T-helper 2 cell treated with Interferon-gamma antibody and Interleukin-4, amounts not matched to agents 100 ng/mL and 5 ng/mL, for 36 hours (primary cell): ENCODE data around the gene TREX2. TPM values are rescaled to one million over a fixed set of nuclear protein-coding genes. Genes with fewer than 3 reads are reported as not detected.

Experiments
- intact Hi-C: fragments of 100-400 bp; cut with micrococcal nuclease; formaldehyde crosslinking; loops from one replicate; pipeline ENCODE4 v1.15.1; 2023
- total RNA-seq: library from RNA; stranded (reverse); gene quantifications from 2 replicates; pipeline ENCODE4 v1.2.3, GENCODE V29; 2022

TREX2 gene
- total RNA-seq, 1 donor from 2014 or later: 2.2 TPM

DNA sequence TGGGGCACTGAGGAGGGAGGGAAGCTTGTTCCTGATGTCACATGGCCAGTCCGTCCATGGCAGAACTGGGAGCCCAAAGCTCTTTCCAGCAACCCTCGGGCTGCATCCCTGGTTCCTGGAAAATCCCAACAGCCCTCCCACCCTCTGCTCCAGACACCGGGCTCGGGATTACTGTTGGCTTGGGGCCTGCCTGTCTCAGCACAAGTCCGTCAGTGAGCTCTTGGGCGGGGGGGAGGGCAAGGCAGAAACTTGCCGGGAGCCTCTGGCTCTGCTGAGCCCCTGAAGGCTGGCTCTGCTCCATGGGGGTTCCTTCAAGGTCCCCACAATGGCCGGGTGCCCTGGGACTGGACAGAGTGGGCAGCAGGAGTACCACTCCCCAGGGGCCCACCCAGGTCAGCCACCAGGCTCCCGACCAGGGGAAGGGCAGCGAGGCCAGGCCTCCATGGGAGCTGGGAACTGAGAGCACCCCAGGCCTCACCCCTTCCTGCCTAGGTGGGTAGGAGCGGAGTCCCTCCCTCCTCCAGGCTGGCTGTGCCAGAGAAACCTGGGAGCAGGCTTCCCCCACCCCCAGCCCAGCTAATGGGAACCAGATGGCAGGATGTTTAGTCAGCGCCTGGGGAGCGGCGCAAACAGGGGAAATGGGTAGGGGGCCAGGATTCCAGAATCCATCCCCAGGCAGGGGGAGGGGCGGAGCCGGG is 31.0 kb upstream of the TREX2 start:
- intact Hi-C loops: no loop called here

- intact Hi-C loops: no loop called here
These were observed 30.0 kb upstream of the TREX2 start for GRCh38 chrX:153475751-153476281.

DNA sequence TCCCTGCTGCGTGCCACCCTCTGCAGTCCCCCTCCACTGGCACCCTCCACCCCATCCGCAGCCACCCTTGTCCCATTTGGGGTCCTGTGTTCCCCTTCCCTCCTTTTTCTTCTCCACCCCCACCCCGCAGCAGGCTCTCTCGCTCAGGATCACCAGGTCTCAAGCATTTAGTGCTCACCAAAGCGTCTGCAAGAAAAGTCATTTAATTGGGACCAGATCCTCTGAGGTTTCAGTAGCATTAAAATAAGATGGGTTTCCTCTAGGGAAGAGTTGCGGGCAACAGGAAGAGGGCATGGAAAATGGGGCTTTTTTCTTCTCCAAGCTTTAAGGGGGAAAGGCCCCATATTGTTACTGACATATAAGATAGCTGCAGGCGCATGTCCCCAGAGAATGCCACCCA is 29.4 kb upstream of the TREX2 start:
- intact Hi-C loops: no loop called here

GRCh38 chrX:153474718-153475117 is 28.9 kb upstream of the TREX2 start:
- intact Hi-C loops: loop anchor here (5.0 kb wide), 1 partner anchor 532 kb away; no protein-coding TSS in a partner anchor

DNA sequence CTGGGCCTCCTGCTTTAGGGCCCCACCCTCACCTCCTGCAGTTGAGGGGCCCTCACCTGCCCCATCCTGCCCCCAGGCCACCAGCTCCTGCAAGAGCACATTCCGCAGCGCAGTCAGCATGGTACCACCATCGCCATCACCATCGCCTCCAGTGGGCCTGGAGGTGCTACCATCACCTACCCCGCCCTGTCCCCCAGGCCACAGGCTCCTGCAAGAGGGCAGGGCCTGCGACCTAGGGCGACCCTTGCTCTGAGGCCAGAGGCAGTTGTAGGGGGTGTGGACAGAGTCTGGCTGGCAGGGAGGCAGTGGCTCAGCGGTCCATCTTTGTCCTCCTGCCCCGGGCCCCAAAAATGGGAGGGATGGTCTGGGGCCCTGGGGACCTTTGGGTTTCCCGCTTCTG is 28.4 kb upstream of the TREX2 start:
- intact Hi-C loops: loop anchor here (5.0 kb wide), 1 partner anchor 532 kb away; no protein-coding TSS in a partner anchor

DNA sequence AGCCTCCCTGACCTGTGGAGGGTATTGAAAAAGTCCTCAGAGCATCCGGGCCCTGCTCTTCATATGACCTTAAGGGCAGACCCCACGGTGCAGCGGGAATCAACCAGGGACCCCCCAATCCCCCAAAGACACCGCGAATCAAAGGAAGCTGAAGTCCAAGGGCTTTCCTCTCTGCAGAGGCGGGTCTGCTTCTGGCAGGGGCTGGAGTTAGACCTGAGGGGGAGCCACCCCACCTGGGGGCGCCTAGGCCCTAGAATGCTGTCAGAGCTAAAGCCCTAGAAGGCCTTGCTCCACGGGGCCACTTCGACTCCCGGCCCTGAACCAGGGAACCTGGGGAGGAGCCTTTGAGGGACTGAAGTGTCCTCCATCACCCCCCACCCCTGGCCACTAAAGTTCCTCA is 27.3 kb upstream of the TREX2 start:
- intact Hi-C loops: loop anchor here (5.0 kb wide), 1 partner anchor 531 kb away; no protein-coding TSS in a partner anchor

GRCh38 chrX:153471663-153472280 is 25.9 kb upstream of the TREX2 start:
- intact Hi-C loops: loop anchor here (1.0 to 5.0 kb wide), 3 partner anchors 36 to 529 kb away; no protein-coding TSS in a partner anchor

DNA sequence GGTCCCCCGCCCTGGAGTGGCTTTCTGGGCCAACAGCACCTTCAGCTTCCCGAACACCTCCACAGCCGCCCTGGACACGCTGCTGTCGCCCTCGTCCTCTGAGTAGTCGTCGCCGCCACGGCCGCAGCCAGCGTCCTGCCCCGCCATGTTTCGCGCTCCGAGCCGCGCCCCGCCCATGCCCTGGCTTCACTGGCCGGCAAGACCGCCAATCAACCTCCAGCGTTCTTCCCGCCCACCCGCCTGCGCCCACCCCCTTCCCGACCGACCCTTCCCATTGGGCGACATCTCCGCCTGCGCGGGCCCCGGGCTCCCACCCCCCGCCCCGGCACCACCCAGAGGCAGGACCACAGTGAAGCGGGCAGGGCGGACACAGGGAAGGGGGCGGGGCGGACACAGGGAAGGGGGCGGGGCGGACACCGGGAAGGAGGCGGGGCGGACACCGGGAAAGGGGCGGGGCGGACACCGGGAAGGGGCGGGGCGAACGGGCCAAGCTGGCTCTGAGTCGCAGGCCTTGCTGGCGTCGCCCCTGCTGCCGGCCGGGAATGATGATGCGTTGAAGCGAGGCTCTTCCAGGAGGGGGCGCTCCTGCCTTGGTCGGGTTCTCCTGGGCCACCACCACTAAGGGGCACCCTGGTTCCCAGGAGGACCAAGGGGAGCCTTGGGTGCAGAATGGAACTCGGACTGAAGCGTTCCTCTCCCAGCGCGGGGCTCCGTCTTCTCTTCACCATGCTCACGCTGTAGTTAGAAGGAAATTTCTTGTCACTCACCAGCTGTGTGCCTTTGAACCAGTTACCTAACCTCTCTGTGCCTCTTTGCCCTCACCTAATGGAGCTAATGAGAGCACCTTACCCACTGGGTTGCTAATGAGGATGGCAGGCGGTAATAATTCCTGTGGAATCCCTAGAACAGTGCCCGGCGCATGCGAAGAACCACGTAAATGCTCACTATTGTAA is 24.8 kb upstream of the TREX2 start, which contains the start of gene HAUS7:
HAUS7 (minus strand) TSS at position 166 of the 953 bp plus-strand sequence; CDS start at position 147, 19 bp downstream.
- intact Hi-C loops: loop anchor here (1.0 to 5.0 kb wide), 5 partner anchors 37 to 528 kb away; partner anchors contain the start of gene CCNQ

GRCh38 chrX:153469811-153470410 is 24.1 kb upstream of the TREX2 start:
- intact Hi-C loops: loop anchor here (1.0 to 10.0 kb wide), 5 partner anchors 65 to 528 kb away; partner anchors contain the start of genes CCNQ and PNMA6E

DNA sequence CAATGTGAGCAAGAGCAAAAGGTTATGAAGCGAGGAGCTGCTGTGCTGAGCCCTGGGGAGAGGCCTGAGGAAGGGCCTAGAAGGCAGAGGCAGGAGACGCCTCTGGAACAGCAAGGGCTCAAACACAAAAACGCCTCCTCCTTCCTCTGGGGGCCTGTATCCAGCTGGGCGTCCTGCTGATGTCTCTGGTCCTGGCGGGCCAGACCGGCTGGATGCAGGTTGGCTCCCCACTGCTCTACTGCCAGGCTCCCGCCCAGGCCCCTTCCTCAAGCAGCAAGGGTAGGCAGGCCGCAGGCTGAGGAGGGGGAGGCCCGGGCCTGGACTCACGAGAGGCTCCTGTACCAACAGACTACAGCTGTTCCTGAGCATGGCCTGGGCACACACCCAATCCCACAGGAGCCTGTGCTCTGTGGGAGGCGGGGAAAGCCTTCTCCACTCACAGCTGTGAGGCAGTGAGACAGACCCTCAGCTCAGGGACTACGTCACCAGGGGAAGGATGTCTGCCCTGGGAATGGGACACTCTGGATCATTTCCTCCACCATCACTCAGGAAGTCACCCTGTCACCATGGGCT is 22.2 kb upstream of the TREX2 start:
- intact Hi-C loops: loop anchor here (10.0 kb wide), 1 partner anchor 63 kb away; the partner anchor contains the start of gene PNMA6E

DNA sequence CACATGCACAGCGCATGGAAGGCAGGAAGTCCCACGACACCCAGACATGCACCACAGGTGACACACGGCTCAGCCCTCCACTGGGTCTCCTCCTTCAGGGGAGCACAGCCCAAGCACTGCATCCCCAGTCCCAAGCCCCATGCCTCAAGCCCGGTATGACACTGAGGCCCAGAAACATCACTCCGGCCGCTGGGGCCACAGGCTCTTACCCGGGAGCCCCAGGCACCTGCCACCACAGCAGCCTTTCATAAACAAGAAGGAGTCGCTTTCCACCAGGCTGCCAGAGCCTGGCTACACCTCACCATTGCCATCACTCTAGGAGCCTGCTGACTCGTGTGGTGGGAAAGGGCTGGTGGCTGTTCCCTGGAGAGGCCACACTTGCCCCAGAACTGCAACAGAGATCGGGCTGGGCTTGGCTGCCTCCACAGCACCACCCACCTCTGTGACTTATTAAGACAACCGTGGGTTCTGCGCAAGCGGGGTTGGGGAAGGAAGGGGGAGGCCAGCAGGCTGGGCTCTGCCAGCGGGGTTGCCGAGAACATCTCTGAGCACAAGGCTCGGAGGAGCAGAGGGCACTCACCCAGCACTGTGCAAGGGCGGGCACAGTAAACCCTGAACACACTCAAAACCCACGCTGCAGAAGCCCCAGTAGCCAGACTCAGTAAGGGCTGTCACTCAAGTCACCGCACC is 20.0 kb upstream of the TREX2 start:
- intact Hi-C loops: loop anchor here (10.0 kb wide), 1 partner anchor 61 kb away; the partner anchor contains the start of gene PNMA6E

DNA sequence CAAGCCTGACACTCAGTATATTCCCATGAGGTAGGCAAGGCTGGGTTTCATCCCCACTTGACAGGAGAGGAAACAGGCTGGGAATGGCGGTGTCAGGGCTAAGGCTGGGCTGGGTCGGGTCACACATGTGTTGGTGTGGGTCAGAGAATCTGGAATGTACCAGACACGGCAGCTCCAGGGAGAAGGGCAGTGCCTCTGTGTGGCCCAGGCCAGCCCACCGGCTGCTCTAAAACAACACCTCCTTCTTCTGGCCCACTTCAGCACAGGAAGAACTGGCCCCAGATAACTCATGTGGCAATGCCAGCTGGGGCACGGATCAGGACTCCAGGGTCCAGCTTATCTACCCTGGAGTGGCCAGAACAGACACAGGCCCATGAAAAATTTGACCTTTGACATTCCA is 18.3 kb upstream of the TREX2 start:
- intact Hi-C loops: loop anchor here (10.0 kb wide), 1 partner anchor 59 kb away; the partner anchor contains the start of gene PNMA6E

DNA sequence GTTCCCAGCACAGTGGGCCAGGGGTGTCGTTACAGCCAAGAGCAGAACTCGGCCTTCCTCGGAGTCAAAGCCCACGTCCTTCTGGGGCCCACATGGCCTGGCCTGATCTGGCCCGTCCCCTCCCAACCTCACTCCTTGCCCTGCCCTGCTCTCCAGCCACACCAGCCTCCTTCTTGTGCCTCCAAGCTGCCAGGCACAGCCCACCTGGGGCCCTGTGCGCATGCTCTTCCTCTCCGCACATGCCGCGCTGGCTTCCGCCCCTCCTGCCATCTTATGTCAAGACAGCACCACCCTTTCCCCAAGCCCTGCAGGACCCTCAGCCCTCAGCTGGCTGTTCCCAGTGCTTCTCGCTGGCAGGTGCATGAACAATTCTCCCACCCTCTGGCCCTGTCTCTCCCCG is 17.7 kb upstream of the TREX2 start:
- intact Hi-C loops: loop anchor here (10.0 kb wide), 1 partner anchor 59 kb away; the partner anchor contains the start of gene PNMA6E

DNA sequence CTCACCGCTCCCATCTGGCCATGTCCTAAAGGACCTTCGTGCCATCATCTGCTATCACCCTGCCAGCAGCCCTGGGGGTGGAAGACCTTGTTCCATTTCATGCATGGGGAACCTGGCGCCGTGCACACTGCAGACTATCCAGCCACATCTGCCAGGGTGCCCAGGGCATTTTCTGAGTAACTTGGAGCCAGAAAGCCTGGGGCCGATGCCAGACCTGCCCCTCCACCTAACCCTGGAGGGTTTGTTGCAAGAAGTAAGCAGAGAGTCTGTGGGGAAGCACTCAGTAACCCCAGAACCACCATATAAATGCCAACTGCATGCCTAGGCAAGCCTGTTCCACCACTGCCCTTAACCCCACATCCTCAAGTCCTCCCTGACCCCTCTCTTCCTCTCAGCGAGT is 17.2 kb upstream of the TREX2 start:
- intact Hi-C loops: loop anchor here (10.0 kb wide), 1 partner anchor 58 kb away; the partner anchor contains the start of gene PNMA6E

DNA sequence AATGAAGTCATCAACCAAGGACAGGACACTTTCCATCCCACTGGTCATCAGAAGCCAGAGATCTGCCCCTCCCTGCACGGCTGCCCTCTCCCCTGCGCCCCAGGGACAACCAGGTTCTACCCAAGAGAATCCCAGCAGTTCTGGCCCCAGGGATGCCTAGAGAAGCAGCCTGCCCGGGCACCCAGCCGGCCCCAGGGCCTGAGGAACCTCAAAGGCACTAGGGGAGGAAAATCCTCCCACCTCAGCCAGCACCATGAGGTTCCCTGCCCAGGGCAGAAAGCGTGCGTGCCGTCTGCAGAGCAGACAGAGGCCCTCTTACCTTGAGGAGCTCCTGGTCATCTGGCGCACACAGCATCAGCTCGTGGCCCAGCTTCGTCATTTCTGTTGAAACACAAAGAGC is 16.4 kb upstream of the TREX2 start:
- intact Hi-C loops: loop anchor here (10.0 kb wide), 1 partner anchor 57 kb away; the partner anchor contains the start of gene PNMA6E

GRCh38 chrX:153460826-153461225 is 15.0 kb upstream of the TREX2 start:
- intact Hi-C loops: loop anchor here (10.0 kb wide), 1 partner anchor 56 kb away; the partner anchor contains the start of gene PNMA6E

GRCh38 chrX:153459986-153460385 is 14.1 kb upstream of the TREX2 start:
- intact Hi-C loops: loop anchor here (10.0 kb wide), 1 partner anchor 55 kb away; the partner anchor contains the start of gene PNMA6E

- intact Hi-C loops: no loop called here
These were observed 12.6 kb upstream of the TREX2 start for GRCh38 chrX:153458476-153458875.
